Hematopoietic multipotent progenitor cell (in vitro differentiated cells): Measurements from ENCODE around the gene KIRREL1. TPM values are rescaled to one million over a fixed set of nuclear protein-coding genes. Genes with fewer than 3 reads are reported as not detected.

Experiments
- DNase-seq, 3 donors: peaks; one replicate each; pipeline ENCODE4 v3.0.0-alpha.2; 2011 to 2015; ENCODE audit warnings: low read depth in 2 of 3, low spot score in 2 of 3
- total RNA-seq: library from RNA; depleted of rRNA; stranded (reverse); fragments of >200 nt; gene quantifications from one replicate; pipeline ENCODE4 v1.2.3, GENCODE V29; 2012

KIRREL1 gene
- total RNA-seq, 1 donor: 0.54 TPM

GRCh38 chr1:157971769-157972168, 21.7 kb upstream of the KIRREL1 start:
- no peak for DNase-seq

GRCh38 chr1:157975228-157975950, 18.1 kb upstream of the KIRREL1 start:
- no peak for DNase-seq

DNA sequence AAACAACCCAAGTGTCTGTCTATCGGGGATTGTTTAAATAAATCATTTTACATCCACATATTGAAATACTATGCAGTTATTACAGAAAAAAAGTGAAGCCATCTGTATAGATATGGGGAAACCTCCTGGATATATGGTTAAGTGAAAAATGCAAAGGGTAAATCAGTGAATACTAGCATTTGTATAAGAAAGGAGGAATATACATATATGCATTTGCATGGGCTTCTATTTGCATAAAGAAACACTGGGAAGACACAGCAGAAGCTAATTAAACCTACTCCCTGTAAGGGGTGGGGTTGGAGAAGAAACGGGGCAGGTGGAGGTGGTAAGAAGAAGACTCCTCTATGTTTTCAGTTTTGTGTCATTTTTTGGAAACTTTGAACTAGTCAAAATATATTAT, 16.6 kb upstream of the KIRREL1 start:
- no peak for DNase-seq

DNA sequence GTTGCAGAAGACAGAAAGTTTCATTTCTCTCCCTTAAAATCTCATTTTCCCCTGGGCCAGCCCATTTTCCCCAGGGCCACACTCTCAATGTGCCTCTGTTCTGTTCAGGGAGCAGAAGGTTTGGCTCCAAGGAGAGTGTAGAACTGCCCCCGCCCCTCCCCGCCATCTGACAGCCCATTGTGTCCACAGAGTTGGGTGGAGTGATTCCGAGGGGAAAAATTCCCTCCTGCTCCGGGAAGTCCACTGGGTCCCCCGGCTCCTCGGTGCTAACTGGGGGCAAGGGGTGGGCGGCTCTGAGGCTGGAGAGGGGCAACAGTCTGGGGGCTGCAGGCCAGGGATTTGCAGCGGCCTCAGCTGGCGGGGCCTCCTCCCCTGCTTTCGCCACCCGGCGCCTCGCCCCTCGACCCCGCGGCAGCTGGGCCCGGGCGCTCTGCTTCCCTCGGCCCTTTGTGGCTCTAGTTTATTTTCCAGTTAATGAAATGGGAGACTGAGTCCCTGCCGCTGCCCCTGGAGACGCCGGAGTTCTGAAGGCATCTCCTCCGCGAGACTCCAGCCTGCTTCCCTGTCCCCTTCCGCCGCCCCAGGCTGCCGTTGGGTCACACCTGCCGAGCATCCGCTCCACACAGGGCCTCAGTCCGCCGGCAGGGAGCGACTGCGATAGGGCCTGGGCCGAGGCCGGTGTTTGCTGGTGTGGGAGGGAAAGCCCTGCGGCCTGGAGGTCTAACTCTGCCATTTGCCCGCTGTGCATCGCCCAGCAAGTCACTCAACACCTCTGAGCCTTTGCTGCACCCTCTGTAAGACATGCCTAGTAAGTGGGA, 14.7 kb upstream of the KIRREL1 start:
- DNase-seq: no peak

DNA sequence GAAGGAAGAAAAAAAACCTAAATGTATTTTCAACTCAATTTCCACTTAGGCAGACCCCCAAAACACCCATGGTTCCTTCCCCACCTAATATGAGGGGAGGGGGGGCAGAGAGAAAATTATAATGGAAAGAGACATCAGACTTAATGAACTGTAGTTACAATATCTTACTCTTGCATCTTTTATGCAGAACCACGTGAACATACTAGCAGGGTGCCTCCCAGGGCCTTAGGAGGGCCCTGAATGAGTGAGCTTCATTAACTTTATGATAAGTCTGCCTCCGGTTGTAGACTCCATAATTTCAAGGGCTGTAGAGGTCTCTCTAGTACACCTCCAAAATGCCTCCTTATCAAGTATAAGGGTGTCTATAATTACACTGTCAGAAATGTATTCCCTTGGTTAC, 11.3 kb upstream of the KIRREL1 start:
- no peak for DNase-seq

DNA sequence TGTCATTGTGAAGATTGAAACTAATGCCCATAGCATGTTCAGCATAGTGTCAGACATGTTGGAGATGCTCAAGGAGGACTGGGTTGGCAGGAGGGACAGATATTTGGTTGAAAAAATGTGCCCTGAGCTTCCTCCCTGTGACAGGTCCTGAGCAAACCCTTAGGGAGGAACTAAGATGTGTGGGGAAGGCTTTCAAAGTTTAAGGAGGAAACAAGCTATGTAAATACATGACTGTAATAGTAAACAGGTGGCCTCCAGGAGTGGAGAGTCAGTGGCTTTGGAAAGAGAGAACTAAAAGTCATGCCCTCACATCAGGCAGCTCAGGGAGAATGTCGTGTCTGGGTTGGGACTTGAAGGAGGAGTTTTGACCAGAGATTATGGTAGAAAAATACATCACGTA, 9.7 kb upstream of the KIRREL1 start:
- no peak for DNase-seq

DNA sequence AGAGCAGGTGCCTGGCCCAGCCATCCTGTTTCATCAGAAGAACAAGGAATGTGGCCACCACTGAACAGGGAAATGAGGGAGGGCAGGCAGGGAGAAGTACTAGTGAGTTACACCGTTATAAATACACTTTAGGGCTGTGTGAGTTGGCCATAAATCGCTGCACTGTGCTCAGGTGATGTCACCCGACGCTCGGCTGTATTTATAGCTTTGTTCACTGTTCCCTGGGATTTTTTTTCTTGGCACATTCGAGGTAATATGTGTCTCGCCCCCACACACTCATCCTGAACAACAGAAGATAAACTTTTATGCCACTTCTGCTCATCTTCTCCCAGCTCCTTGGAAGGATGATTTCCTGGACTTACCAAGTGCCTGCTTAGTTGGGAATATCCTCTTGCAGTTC, 9.0 kb upstream of the KIRREL1 start:
- DNase-seq: no peak

GRCh38 chr1:157985473-157985872, 8.0 kb upstream of the KIRREL1 start:
- no peak for DNase-seq

GRCh38 chr1:157988002-157988401, 5.4 kb upstream of the KIRREL1 start:
- DNase-seq: no peak

DNA sequence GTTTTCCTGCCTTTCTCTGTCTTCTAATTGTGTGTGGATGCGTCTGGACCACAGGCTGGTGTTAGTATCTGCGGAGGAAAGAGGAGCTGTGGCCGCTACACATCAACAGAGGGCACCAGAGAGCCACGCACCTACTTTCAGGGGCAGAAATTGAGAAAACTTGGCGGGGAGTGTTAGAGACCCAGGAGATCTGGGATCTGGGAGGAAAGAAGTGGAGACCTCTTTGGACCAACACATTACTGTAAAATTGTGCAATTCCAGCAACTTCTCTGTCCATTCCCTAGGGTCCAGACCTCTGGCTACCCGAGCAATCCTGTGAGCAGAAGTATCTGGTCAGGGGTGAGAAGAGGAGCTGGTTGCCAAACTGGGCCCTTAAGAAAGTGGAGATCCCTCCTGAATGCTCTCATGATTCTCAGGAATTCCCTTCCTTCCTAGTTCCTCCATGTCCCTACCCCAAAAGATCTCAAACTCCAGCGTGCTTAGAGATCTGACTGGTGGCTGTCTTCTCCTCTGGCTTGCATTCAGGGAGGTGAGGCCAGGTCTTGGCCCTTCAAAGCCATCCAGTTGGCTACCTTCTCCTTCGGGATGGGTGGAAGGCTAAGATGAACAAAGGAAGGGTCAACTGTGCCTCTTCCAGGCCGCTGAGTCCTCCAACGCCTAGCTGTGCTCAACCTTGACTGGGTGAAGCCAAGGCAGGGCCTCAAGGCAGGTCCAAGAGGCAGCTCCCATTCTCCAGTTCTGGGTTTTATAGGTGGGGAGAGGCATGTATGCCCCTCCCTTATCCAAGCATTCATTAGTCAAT, 1.2 kb upstream of the KIRREL1 start:
- peak in 2 of 3 donors; percentile 51 to 70 for DNase-seq

- DNase-seq: peak in 2 of 3 donors; percentile 49 to 75
Observed at GRCh38 chr1:157992833-157993146, 655 bp upstream of the KIRREL1 start.

DNA sequence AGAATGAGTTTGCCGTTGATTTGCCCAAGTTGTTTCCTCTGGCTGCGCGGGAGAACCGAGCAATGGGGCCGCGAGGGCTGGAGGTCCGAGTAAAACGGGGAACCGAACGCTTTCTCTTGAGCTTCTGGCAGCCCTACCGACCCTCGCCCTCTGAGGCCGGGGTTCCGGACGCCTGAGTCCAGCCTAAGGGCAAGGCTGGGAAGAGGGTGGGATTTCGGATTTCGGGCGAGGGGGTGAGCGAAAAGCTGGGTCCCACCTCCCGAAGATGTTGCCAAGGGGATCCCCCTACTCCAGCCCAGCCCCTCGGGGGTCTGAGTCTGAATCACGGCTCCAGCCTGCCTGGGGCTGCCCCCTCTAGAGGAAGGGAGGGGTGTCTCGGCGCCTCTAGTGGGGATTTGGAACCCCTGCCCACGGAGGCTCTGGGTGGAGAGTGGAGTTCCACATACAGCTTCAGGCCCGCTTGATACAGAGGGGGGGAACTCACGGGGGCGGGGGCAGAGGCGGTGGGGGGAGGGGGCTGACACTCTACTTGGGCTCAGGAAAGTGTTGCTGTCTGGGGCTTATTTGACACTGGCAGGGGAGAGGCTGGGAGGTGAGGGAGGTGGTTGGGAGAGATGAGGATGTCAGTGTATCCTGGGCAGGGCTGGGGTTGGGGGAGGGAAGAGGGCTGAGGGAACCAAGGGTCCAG, 617 bp downstream of the KIRREL1 start:
- DNase-seq: peak in 2 of 3 donors; percentile 46

- no peak for DNase-seq
Observed at GRCh38 chr1:157994704-157995582, 1.5 kb downstream of the KIRREL1 start.

DNA sequence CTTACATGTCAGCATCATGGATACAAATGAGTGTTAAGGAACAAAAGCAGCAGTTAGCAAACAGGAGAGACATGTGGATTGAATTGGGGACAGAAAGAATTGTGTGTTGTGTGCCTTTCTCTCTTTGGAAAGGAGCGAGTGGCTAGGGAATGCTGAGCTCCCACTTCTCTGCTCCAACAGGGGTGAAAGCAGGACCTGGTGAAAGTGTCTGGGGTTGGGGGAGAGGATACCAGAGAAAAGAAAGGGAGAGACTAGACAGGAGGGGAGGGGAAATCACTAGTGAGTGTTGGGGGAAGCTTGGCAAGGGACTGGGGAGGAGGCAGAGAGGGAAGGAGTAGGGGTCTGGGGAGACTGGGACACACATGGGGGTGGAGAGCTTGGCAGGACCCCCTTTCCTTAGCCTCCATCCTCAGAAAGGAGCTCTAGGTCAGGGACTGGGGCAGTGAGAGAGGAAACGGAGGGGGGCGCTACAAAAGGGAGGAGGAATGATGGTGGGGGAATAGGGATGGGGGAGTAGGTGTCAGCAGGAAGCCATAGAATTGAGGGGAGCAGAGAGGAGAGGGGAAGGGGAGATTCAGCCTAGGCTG, 2.2 kb downstream of the KIRREL1 start:
- DNase-seq: no peak

DNA sequence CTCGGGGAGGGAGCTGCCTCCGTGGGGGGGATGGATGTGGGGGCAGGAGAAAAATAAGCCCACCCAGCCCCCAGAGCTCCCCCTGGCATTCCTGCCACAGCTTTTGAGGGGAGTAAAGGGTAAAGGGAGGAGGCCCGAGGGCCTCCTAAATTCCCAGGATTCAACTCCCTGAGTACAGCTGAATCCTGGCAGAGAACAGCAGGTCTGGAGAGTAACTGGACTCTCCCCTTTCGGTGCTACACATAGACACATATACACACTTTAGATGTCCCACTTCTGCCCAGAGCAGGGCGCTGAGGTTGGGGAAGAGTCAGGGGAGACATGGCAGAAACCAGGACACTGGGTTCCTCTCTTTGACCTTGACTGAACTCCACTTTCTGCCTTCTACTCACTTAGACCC, 3.0 kb downstream of the KIRREL1 start:
- no peak for DNase-seq

- no peak for DNase-seq
Observed at GRCh38 chr1:158000507-158000906, 7.1 kb downstream of the KIRREL1 start.

GRCh38 chr1:158002022-158002630, 8.7 kb downstream of the KIRREL1 start:
- no peak for DNase-seq

- DNase-seq: no peak
Observed at GRCh38 chr1:158002631-158003405, 9.4 kb downstream of the KIRREL1 start.
